ENCODE results near the gene CASKIN2.

GRCh38 chr17:75542728-75543336 lies 27.5 kb upstream of the CASKIN2 start:
- TF ChIP-seq CTCF (IDR thresholded peaks at IDR 0.05) (no peak), POLR2AphosphoS5 (IDR thresholded peaks at IDR 0.05) (no peak), POLR2A (IDR thresholded peaks at IDR 0.05) (no peak)
